OCI-LY7 (cell line): ENCODE results near the gene EXOC4. TPM values are rescaled to one million over a fixed set of nuclear protein-coding genes. Genes with fewer than 3 reads are reported as not detected.

Experiments
- BruUV-seq: library from RNA; stranded (reverse); fragments of 400-500 nt; replicated peaks from 2 replicates; lab custom pipeline; 2021; lab: Mats Ljungman, UMichigan
- CTCF ChIA-PET: fragments of 300-600 bp; sonication (Branson Sonifier 250); formaldehyde crosslinking; loops from one replicate; lab custom pipeline; 2022; ENCODE audit warnings: antibody characterized with exemption; ENCODE audit not compliant: unreplicated experiment; lab: Charles Lee
- POLR2A ChIA-PET: fragments of 300-600 bp; sonication (Branson Sonifier 250); formaldehyde crosslinking; loops from one replicate; lab custom pipeline; 2022; ENCODE audit warnings: antibody characterized with exemption; lab: Charles Lee
- DNase-seq: peaks from one replicate; pipeline ENCODE4 v3.0.0-alpha.2; 2015; ENCODE audit warnings: low spot score
- H2AFZ ChIP-seq: fragments of 200-600 bp; sonication (generic), shearing (Covaris generic); 2 replicates; pipeline ENCODE4 v1.6.1; 2014; ENCODE audit warnings: mild to moderate bottlenecking, antibody characterized with exemption, low read length, moderate library complexity
- H3K27ac ChIP-seq: fragments of 200-600 bp; sonication (generic); 2 replicates; pipeline ENCODE4 v1.5.1; 2014; ENCODE audit warnings: mixed run types, low read depth, mild to moderate bottlenecking, moderate library complexity, low read length, inconsistent platforms; ENCODE audit not compliant: poor library complexity, severe bottlenecking
- H3K36me3 ChIP-seq: fragments of 200-600 bp; sonication (generic); 2 replicates; pipeline ENCODE4 v1.6.1; 2014; ENCODE audit warnings: mild to moderate bottlenecking, antibody characterized with exemption, low read length, moderate library complexity, mixed read lengths; ENCODE audit not compliant: insufficient read depth
- H3K4me1 ChIP-seq: fragments of 200-600 bp; sonication (generic); 2 replicates; pipeline ENCODE4 v1.5.1; 2014; ENCODE audit warnings: mild to moderate bottlenecking, low read length; ENCODE audit not compliant: insufficient read depth, poor library complexity, severe bottlenecking
- H3K4me2 ChIP-seq: fragments of 200-600 bp; sonication (generic); 2 replicates; pipeline ENCODE4 v1.6.1; 2014; ENCODE audit warnings: mild to moderate bottlenecking, low read length
- H3K4me3 ChIP-seq: fragments of 200-600 bp; sonication (generic); 2 replicates; pipeline ENCODE4 v1.5.1; 2014; ENCODE audit warnings: mild to moderate bottlenecking, low read depth, low read length; ENCODE audit not compliant: poor library complexity, severe bottlenecking
- H3K79me2 ChIP-seq: fragments of 200-600 bp; sonication (generic); 2 replicates; pipeline ENCODE4 v1.6.1; 2016; ENCODE audit warnings: low read depth, mild to moderate bottlenecking, low read length, moderate library complexity, mixed read lengths; ENCODE audit not compliant: insufficient read depth
- H3K9me2 ChIP-seq: fragments of 200-600 bp; sonication (generic); 2 replicates; pipeline ENCODE4 v1.6.1; 2016; ENCODE audit warnings: mild to moderate bottlenecking, low read length, mixed read lengths; ENCODE audit not compliant: insufficient read depth
- H3K9me3 ChIP-seq: fragments of 200-600 bp; sonication (generic); 2 replicates; pipeline ENCODE4 v1.6.1; 2014; ENCODE audit warnings: mild to moderate bottlenecking, mixed run types, low read length, mixed read lengths
- H4K20me1 ChIP-seq: fragments of 200-600 bp; sonication (generic); 2 replicates; pipeline ENCODE4 v1.6.1; 2014; ENCODE audit warnings: mild to moderate bottlenecking, antibody characterized with exemption, low read length, moderate library complexity, mixed read lengths; ENCODE audit not compliant: insufficient read depth
- CTCF ChIP-seq: fragments of 200-600 bp; sonication (generic); conservative IDR thresholded peaks from 2 replicates; pipeline ENCODE4 v1.5.1; 2014; ENCODE audit warnings: mild to moderate bottlenecking, antibody characterized with exemption, low read length, moderate library complexity, mixed read lengths
- EZH2phosphoT487 ChIP-seq: fragments of 200-600 bp; sonication (generic); IDR thresholded peaks from 2 replicates; pipeline ENCODE4 v1.6.1; 2018; ENCODE audit warnings: low read depth, borderline replicate concordance, mild to moderate bottlenecking, mixed run types, antibody characterized with exemption, low read length, moderate library complexity, mixed read lengths
- intact Hi-C: fragments of 100-400 bp; cut with micrococcal nuclease; formaldehyde crosslinking; loops from one replicate; pipeline ENCODE4 v1.10.0; 2022; ENCODE audit not compliant: unreplicated experiment
- total RNA-seq, 2 experiments: library from RNA; depleted of rRNA in 1 of 2; stranded (reverse); fragments of >200 nt in 1 of 2; shearing (Covaris generic) in 1 of 2; gene quantifications; 2 replicates each; pipeline ENCODE4 v1.2.3, GENCODE V29; 2014 to 2022

EXOC4 gene
- total RNA-seq, 2 experiments from 2014 or later = 75.1 to 93.2 TPM

DNA sequence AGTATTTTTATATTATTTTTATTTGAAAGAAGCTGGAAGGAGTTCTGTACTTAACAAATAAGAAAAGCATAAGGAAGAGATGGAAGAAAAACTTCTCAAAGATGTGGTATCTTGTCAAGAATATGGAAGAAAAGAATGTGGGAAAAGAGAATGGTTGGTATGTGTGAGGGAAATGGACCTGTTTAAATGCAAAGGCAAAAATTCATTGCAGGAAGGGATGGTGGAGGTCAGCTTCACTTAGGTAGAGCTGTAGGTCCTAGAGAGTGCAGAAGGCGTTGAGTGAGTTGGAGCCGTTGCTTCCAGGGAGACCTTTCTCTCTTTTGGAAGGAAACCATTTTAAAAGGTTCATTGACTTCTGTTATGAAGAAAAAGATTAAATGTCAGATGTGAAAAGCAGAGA is 107.3 kb downstream of the EXOC4 start:
- no peak overlapping the region for H3K27ac ChIP-seq
- ChIA-PET CTCF (no interaction called here), POLR2A (no interaction called here)
- no peak overlapping the region for H3K4me2 ChIP-seq
- H3K79me2 ChIP-seq = no peaks in the 10 kb centered on the region
- no peak overlapping the region for H3K4me3 ChIP-seq
- no peaks in the 10 kb centered on the region for H3K36me3 ChIP-seq
- H3K4me1 ChIP-seq = no peaks in the 10 kb centered on the region
- no peaks in the 10 kb centered on the region for H4K20me1 ChIP-seq
- TF ChIP-seq CTCF = no peak
- no peak for TF ChIP-seq EZH2phosphoT487
- no peak overlapping the region for H2AFZ ChIP-seq
- BruUV-seq = no TSS peak
- no peaks in the 10 kb centered on the region for H3K9me2 ChIP-seq
- intact Hi-C loops = no loop called here
- H3K9me3 ChIP-seq = no peaks in the 10 kb centered on the region
- DNase-seq = no peak

DNA sequence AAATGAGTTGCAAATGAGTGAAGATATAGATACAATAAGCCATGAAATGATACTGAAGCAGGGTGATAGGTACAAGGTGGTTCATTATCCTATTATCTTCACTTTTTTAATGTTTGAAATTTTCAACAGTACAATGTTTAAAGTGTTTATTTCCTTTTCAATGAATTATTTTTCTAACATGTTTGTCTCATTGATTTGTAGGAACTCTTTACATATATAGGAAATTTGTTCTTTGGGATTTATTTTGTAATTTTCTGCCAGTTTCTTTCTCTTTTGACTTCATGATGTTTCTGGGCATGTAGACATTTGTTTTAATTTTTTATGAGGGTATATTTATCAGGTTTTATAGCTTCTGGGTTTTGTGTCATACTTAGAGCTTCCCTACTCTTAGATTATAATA is 108.9 kb downstream of the EXOC4 start:
- Histone ChIP-seq H3K36me3 (no peaks in the 10 kb centered on the region), H3K9me3 (no peaks in the 10 kb centered on the region), H3K9me2 (no peaks in the 10 kb centered on the region), H3K4me3 (no peak overlapping the region), H3K4me2 (no peak overlapping the region), H3K4me1 (no peaks in the 10 kb centered on the region), H3K27ac (no peak overlapping the region), H4K20me1 (no peaks in the 10 kb centered on the region), H2AFZ (no peak overlapping the region), H3K79me2 (no peaks in the 10 kb centered on the region)
- intact Hi-C loops = no loop called here
- no peak for DNase-seq
- no TSS peak for BruUV-seq
- ChIA-PET CTCF (no interaction called here), POLR2A (no interaction called here)
- TF ChIP-seq EZH2phosphoT487 = no peak
- no peak for TF ChIP-seq CTCF

DNA sequence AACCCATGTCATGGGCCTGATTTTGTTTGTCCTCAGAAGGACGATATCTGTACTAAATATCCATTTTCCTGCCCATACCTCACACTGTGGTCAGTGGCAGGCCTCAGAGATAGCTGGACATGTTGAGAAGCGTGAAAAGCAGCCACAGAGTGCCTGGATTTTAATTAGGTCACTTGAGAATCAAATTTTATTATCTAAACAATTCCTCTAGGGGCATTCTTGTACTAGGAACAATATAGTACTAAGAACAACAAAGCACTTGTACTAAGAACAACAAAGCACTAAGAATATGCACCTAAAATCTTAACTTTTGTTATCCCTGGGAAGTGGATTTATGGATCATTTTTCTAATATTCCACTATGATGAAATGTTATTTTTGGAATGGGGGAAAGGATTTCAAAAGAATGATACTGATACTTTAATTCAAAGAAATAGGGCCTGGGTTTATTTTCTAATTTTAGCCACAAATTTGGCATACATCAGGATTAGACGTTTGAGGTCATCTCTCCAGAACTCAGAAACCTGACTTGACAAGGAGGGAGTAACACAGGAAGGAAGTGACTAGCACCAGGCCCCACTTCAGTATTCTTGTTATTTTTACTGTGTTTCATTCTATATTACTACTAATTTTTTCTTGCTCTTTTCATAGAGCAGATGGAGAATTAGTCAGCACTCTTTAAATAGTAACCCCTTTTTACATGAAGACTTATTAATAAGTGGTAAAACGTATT is 112.2 kb downstream of the EXOC4 start:
- Histone ChIP-seq H3K4me2 (no peak overlapping the region), H3K9me2 (no peaks in the 10 kb centered on the region), H3K4me1 (no peaks in the 10 kb centered on the region), H3K27ac (no peak overlapping the region), H2AFZ (no peak overlapping the region), H3K79me2 (no peaks in the 10 kb centered on the region), H4K20me1 (no peaks in the 10 kb centered on the region), H3K36me3 (no peaks in the 10 kb centered on the region), H3K9me3 (no peaks in the 10 kb centered on the region), H3K4me3 (no peak overlapping the region)
- TF ChIP-seq EZH2phosphoT487 (no peak), CTCF (no peak)
- POLR2A ChIA-PET = interaction anchor here (0.5 kb wide), 1 partner anchor 51 kb away, joined by 3 read pairs; no protein-coding TSS in a partner anchor
- intact Hi-C loops = no loop called here
- no TSS peak for BruUV-seq
- CTCF ChIA-PET = no interaction called here
- no peak for DNase-seq
